ENCODE results near the gene TENM4.

DNA sequence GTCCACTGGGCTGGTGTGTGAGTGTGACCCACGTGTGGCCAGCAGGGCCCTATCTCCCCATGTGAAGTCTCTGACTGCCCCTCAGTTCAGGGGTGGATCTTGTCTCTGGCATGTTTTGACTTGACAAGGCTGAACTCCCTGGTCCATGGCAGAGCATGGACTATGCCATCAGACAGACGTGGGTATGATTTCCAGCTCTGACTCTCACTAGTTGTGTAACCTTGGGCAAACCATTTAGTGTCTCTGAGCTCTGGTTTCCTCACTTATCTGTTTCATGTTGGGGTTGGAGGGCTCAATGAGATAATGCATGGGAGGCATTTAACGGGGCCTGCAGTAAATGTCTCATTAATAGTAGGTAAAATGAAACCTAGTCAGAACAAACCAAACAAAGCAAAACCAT, 611.7 kb downstream of the TENM4 start:
- TF ChIP-seq NFRKB (IDR thresholded peaks at IDR 0.05) (no peak), LEF1 (IDR thresholded peaks at IDR 0.05; ENCODE audit: borderline replicate concordance) (no peak), BHLHE40 (IDR thresholded peaks at IDR 0.05; ENCODE audit: borderline replicate concordance) (no peak), FOXM1 (IDR thresholded peaks at IDR 0.05; ENCODE audit: borderline replicate concordance) (no peak), SUZ12 (IDR thresholded peaks at IDR 0.05) (no peak)

All from HEK293T (cell line).